HG03103 (cell line): Measurements from ENCODE around the gene DOCK2.
"Not testable (repeated sequence)": the region's sequence is repeated elsewhere in the genome, so short reads cannot be mapped to it uniquely, and the experiment has no call there.

ENCODE experiments used
- ATAC-seq: cut with Tn5 transposase; IDR thresholded peaks from one replicate; pipeline ENCODE4 v1.9.1; 2021; ENCODE audit warnings: low read depth; ENCODE audit not compliant: unreplicated experiment

DOCK2 gene

GRCh38 chr5:169921949-169922348, 284.9 kb downstream of the DOCK2 start:
- ATAC-seq = no peak

DNA sequence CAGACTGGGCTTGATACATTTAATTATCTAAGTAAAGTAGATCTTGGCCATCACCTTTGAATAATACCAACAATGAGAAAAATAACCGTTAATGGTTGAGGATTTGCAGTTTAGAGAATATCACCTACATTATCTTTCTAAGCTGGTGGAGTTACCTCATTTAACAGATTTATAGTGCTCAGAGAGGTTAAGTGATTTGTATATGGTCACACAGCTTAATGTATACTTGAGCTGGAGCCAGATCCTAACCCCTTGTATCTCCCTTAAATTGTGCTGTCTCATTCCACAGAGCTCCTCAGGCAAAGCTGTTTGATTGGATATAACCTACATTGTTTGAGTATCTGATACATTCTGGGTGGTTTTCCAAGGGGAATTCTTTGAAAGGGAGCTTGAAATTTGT, 285.4 kb downstream of the DOCK2 start:
- ATAC-seq = no peak

- ATAC-seq = no peak
These were observed 286.9 kb downstream of the DOCK2 start for GRCh38 chr5:169923988-169924387.

DNA sequence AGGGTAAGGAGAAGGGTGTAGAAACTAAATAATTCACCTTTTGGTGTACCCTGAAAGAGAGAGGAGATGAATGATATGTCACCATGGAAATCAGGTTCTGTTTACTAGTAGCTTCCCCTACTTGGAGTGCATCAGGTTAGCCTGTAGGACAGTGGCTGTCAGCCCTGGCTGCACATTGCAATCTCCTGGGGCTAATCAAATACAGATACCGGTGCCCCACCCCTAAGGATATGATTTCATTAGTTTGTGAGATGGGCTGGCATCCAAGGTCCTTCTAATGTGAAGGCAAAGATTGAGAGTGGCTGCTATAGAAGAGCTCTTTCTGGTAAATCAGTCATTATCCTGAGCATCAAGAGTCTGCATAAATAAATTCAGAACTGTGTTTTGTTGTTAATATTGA, 296.1 kb downstream of the DOCK2 start:
- ATAC-seq = no peak

- ATAC-seq = no peak
These were observed 296.5 kb downstream of the DOCK2 start for GRCh38 chr5:169933616-169934015.

DNA sequence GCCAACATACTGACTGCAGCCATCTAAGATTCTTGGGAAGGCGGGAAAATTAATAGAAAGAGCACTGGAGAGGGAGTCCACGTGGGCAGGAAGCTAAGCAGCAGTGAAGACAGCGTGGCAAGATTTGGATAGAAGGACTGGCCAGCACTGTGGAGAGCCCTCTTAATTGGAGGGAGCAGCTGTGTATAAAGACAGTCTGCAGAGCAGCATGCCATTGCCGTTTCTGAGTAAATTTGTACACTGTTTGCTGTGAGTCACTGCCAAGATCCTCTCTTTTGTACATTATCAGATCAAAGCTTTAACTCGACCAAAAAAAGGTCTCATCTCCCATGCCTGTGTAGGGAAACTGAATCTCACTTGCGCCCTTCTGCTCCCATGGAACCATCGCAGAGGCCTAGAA, 297.9 kb downstream of the DOCK2 start:
- ATAC-seq = no peak

- ATAC-seq = no peak
These were observed 298.7 kb downstream of the DOCK2 start for GRCh38 chr5:169935762-169936161.

DNA sequence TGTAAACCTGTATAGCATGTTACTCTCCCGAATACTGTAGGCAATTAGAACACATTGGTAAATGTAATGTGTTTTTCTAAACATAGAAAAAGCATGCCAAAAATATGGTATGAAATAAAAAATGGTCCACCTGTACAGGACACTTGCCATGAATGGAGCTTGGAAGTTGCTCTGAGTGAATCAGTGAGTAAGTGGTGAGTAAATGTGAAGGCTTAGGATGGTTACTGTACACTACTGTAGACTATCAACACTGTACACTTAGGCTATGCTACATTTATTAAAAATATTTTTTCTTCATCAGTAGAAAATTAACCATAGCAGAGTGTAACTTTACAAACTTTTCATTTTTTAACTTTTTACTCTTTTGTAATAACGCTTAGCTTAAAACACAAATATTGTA, 301.4 kb downstream of the DOCK2 start:
- ATAC-seq = no peak

DNA sequence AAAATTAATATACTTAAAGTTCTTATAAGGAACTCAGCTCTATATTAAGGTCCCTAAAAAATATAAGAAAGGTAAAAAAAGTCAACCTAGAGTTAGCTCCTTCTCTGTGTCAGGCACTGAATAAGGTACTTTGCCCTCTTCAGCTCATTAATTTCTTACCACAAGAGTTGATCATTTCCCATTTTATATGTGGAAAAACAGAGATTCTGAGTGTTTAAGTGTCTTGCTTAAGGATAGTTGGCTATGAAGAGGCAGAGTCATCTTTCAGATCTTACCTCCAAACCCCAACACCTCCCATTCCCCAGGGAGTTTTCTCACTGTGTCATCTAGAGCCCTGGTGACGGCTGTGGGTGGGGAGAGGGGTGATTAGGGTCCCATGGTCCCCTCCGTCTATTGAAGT, 302.7 kb downstream of the DOCK2 start:
- ATAC-seq = no peak

- no peak for ATAC-seq
These were observed 304.5 kb downstream of the DOCK2 start for GRCh38 chr5:169941542-169941941.

- no peak for ATAC-seq
These were observed 305.1 kb downstream of the DOCK2 start for GRCh38 chr5:169942181-169942580.

- no peak for ATAC-seq
These were observed 306.0 kb downstream of the DOCK2 start for GRCh38 chr5:169943026-169943425.

DNA sequence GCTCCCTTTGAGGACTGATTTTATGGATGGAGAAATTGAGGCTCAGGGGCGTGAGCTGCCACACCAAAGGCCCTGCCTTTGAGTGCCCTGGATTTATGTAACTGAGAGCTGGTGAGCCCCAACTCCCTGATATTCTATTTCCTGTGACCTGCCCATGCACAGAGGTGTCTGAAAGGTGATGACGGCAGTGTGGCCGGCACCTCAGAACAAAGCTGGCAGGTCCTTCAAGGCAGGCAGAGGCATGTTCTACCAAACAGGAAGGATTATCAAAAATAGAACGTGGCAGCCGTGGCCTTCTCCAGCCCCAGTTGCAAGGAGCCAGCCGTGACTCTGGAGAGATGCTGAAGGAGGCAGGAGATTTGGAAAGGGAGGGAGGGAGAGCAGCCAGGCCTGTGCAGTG, 307.0 kb downstream of the DOCK2 start:
- no peak for ATAC-seq

- ATAC-seq = peak; percentile 52
These were observed 308.0 kb downstream of the DOCK2 start for GRCh38 chr5:169944922-169945680.

GRCh38 chr5:169945831-169946261, 308.8 kb downstream of the DOCK2 start:
- ATAC-seq = no peak

DNA sequence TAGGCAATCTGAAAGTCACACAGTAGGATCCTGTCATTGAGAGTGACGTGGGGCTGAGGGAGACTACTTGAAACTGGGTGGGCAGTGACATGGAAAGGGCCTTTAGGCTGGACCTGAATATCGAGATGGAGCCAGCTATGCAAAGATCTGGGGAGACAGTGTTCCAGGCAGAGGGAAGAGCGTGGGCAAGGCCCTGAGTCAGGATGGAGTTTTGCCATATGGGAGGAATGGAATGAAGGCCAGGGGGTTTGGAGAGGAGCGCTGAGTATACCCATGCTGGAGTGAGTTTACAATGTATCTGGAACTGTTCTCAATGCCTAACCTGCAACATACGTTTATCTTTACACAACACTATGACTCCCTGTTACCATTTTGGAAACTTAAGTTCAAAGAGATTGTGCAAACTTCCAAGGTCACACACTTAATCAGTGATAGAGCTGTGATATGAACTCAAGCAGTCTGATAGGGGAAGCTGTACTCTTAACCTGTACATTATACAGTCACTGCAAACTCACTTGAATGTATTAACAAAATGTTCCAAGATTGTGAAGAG, 309.7 kb downstream of the DOCK2 start:
- no peak for ATAC-seq

DNA sequence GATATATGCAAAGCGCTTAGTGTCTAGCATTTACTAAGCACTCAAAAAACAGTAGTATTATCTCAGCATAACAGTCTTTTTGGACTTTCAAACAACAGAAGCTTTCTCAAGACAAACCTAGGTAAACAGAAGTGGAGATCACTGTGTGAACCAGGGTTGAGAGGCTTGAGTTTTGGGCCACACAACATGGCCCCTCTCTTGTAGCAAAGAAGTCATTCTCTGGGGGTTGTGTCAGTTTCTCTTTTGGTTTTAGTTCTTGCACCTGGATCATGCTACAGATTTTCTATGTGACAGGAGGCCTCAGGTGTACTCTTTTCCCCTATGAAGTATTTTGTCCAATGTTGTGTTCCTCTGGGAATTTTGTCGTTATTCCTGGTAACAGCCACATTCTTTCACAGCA, 313.3 kb downstream of the DOCK2 start:
- ATAC-seq = no peak

DNA sequence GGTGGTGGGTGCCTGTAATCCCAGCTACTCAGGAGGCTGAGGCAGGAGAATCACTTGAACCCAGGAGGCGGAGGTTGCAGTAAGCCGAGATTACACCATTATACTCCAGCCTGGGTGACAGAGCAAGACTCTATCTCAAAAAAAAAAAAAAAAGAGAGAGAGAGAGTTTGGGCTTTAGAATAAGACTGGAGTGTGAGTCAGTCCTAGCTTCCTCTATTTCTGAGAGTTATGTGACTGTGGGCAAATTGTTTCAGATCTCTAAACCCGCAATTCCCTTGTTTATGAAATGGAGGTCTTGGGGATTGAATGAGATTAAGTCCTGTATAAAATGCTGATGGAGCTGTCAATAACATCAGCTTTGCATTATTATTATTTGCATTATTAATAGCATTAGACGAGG, 316.1 kb downstream of the DOCK2 start:
- ATAC-seq = not testable (repeated sequence)

DNA sequence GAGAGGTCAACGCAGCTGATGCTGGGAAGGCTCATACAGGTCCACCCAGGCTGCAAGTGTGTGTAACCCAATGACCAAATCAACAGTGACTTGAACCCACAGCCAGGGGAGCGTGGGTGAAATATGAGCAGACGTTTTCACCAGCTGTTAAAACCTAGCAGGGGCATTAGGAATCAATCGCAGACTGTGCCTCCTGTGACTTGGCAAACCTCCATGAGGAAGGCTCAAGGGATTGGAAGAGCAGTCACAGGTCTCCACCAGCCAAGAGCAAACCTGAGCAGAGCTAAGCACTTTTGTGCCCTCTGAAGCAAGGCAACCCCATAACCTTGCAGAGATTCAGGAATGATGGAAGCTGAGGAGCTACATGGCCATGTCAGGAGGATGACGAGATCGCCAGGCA, 317.7 kb downstream of the DOCK2 start:
- no peak for ATAC-seq

GRCh38 chr5:169956126-169956525, 319.1 kb downstream of the DOCK2 start:
- ATAC-seq = no peak

GRCh38 chr5:169956756-169957155, 319.7 kb downstream of the DOCK2 start:
- no peak for ATAC-seq

DNA sequence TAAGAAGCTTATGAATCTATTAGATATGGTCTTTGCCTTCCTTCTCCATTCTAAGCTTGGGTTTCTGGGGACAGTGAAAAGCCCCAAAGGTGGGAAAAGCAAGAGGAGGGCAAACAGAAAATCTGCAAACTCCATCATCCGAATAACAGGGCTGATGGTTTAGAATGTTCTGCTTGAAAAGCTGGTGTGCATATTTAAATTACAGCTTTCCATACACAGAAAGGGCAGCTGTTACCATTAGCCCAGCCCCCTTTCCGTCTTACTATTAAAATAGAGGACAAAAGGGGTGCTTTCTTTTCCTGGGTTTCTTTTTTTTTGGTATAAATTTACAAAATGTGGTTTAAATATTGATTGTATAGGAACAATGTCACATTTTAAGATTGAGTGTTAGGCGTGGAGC, 321.2 kb downstream of the DOCK2 start:
- no peak for ATAC-seq
